Measurements from ENCODE around the gene ADD1.

The ADD1 gene

DNA sequence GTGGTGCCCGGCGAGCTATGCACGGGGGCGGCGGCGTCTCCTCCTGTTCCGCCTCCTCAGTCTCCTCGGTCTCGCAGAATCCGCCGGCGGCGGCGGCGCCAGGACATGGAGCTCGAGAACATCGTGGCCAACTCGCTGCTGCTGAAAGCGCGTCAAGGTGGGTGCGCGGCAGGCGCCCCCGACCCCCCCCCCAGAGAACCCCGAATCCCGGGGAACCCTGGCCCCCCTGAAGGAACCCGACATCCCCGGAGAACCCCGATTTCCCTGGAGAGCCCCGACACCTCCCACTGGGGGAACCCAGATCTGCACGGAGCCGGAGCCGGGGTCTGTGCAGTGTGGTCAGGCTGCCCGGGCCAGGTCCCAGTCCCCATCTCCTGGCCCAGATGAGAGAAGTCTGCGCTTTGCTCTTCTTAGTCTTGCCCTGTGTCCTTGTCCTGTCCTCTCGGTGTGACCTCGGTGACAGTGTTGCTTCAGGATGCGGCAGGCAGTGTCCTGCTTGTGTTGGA, 120.4 kb downstream of the ADD1 start:
- no peak for DNase-seq (ENCODE audit: low read depth)

DNA sequence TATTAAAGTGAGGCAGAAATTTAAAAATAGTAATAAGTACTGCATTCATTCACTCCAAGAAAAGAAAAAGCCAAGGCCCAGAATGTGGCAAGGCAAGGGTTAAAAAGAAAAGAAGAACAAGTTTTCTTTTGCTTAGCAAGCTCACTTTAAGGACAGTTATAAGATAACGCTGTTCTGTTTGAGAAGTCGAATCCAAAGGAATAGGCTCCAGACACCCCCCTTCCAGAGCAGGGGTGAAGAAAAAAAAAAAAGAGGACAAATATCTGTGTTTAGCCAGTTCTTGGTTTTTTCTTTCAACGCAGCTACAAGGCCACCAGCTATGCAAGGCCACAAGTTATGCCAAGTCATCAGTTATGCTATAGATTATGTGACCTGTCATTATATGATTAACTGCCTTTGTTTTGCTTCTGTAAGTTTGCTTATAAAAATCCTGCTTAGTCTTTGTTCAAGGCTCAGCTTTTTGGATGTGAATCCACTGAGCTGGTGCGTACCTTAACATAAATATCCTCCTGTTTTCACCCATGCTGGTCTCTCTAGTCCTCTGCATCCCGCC, 121.1 kb downstream of the ADD1 start:
- DNase-seq (ENCODE audit: low read depth) = no peak

DNA sequence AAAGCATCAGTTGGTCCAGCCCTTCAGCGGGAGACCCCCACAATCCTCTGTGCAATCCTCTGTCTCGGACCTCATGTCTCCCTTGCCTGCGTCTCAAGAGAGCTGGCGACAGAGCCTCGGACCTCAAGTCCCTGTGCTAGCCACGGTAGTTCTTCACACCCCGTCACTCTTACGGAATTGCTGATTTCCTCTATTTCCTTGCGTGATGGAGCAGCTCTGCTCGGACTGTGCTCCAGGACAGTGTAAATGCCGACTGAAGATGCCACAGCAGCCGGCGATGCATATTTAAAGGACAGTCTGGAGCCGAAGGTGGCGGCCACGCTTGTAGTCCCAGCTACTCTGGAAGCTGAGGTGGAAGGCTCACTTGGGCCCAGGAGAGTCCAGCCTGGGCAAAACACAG, 121.6 kb downstream of the ADD1 start:
- no peak for DNase-seq (ENCODE audit: low read depth)

DNA sequence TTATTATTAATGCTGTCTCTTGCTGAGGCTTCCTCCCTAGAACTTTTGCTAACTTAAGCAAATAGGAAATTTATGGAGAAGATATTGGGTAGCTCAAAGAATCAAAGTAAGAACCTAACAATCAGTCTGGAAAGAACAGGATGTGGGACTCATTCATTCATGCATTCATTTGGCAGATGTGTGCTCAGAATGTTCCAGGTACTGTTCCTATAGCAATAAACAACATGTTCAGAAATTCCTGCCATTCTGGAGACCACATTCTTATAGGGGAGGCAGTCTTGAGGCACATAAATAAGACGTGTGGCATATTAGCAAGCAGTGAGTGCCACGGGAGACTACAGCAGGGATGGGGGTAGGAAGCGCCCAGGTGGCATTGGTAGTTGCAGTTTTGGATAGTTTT, 124.7 kb downstream of the ADD1 start:
- no peak for DNase-seq (ENCODE audit: low read depth)

DNA sequence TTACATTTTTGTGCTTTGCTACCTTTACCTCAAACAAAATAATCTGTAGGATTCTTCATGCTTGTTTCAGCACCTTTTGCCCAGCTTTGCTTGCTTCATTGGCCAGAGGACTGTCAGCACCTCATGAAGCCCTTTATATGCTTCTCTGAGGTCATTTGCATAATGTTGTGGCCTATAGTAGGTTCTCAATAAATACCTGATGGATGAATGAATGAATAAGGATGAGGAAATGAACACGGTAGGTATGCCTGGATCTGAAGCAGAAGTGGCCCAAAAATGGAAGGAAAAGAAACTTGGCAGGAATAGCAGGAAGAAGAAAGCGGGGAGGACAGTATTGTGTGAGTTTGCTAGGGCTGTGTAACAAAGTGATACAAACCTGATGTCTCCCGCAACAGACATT, 127.6 kb downstream of the ADD1 start:
- no peak for DNase-seq (ENCODE audit: low read depth)

DNA sequence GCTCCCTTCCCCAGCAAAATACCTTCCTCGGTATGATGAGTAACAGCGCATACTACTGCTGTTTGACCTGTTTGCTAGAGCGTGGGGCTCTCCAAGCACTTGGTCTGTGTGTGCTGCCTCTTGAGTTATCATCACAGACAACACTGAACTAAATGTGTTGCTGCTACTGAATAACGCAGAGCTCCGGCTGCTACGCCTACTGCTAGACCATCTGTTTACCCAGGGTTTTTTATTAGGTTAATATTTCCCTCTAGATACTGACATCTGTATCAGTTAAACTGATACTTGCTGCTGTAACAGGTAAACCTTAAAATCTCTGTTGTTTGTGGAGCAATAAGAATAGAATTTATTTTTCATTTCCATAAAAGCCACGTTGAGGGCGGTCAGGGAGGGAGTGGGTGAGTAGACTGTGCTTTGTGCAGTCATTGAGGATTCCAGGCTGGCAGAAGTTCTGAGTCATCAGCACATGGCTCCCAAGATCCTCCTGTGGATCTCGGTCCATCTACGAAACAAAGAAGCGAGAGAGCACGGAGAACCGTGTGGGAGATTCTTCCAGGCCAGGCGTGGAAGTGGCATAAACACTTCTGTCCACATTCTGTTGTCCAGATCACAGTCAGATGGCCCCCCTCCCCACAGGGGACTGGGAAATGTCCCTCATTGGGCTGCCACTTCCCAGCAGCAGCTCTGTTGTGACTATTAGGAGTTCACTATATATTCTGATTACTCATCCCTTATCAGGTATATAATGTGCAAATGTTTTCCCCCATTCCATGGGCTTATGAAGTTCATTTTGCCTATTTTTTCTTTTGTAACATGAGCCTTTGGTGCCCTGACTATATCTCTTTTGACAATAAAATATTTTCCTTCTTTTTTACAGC, 133.8 kb downstream of the ADD1 start:
- DNase-seq (ENCODE audit: low read depth) = no peak
